HG03378 (cell line): ENCODE measurements around the gene AZIN2.
"Not testable (repeated sequence)": the region's sequence is repeated elsewhere in the genome, so short reads cannot be mapped to it uniquely, and the experiment has no call there.

Experiments used
- ATAC-seq: cut with Tn5 transposase; IDR thresholded peaks from one replicate; pipeline ENCODE4 v1.9.1; 2021; ENCODE audit warnings: mild to moderate bottlenecking, moderate library complexity; ENCODE audit not compliant: unreplicated experiment

AZIN2 gene

DNA sequence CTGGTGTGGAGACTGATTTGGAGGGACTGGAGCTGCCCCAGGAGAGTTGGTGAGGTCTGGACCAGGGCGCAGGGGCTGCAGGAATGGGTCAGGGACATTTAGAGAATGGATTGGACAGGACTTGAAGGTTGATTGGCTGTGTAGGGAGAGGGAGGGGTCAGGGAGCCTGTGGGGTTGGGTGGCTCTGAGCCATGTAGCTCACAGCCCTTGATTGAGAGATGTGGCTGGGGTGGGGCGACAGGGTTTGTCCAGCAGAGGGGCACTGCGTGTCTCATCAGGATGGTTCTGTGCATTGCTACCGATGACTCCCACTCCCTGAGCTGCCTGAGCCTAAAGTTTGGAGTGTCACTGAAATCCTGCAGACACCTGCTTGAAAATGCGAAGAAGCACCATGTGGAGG lies 12.1 kb downstream of the AZIN2 start:
- no peak for ATAC-seq

- no peak for ATAC-seq
Measured at GRCh38 chr1:33094486-33094885, 13.5 kb downstream of the AZIN2 start.

DNA sequence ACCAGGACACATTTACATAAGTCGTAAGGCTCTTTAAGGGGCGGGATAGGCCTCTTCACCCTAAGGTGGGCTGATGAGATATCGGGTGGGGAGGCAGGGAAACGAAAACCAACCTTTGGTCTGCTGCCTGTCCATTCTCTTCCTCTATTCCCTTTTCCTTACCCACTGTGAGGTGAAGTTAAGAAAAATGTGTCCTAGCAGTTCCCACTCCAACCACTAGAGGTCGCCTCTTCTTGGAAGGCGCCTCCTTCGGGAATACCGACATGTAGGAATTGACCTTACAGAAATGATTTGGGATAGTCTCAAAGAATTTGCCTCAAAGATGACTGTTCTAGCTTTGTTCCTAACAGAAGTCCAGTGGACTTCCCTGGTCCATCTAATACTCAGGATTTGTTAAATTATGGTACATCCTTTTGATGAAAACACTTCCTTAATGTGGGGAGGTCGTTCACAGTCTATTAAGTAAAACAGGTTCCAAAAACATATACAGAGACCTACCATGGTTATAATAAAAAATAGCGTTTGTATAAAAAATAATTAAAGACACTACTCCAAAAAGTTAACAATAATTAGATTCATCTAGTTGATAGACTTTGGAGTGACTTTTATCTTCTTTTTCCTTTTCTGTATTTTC lies 14.1 kb downstream of the AZIN2 start:
- no peak for ATAC-seq

GRCh38 chr1:33096363-33097005 lies 15.5 kb downstream of the AZIN2 start:
- no peak for ATAC-seq

DNA sequence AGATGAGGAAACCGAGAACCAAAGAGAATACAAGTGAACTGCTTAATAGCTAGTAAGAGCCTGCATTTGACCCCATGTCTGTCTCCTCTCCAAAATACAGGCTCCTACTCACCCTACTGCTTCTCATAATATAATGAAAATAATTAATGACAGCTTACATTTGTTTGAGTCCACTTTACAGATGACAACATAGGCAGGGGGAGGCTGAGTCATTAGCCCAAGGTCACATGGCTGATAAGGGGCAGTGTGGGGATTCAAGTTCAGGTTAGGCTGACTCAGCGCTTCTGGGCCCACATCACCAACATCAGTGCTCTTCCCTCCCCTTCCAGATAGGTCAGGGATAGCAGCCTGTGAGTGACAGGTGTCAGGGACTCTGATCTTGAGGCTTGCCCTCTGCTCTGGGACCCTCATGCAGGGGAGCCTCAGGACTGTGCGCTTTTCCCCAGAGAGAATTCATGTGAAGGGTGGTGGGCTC lies 16.2 kb downstream of the AZIN2 start:
- ATAC-seq: no peak

DNA sequence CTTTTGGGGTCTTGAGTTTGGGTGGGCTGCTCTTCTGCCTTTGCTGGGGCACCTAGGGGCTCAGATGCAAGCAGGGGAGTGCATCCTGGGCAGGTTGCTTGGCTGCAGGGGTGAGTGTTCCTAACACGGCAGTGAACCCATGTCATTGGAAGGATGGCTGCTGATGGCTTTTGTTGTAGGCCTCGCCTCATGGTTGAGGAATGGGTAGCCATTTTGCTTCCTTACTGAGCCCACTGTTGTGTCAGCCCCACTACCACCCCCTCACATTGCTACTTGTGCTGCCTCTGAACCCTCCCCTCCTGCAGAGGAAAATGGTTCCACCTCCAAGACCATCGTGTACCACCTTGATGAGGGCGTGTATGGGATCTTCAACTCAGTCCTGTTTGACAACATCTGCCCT lies 16.8 kb downstream of the AZIN2 start:
- no peak for ATAC-seq

GRCh38 chr1:33098371-33098770 lies 17.4 kb downstream of the AZIN2 start:
- no peak for ATAC-seq

- ATAC-seq: peak; percentile 76
Measured at GRCh38 chr1:33099290-33100118, 18.6 kb downstream of the AZIN2 start.

- ATAC-seq: not testable (repeated sequence)
Measured at GRCh38 chr1:33100119-33100415, 19.1 kb downstream of the AZIN2 start.

DNA sequence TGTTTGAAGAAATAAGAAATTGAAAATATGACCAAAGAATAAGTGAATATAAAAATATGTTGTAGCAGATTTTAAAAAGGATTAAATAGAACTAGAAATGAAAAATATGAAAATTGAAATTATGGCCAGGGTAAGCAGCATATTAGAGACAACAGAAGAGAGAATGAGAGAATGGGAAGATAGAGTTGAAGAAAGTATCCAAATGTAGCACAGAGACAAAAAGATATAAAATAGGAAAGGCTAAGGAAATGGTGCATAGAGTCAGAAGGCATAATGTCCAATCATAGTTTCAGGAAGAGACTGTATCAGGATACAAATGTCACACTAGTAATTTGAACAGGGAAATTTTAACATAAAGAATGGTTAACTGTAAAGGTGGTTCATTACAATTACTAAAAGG lies 29.5 kb downstream of the AZIN2 start:
- ATAC-seq: no peak

DNA sequence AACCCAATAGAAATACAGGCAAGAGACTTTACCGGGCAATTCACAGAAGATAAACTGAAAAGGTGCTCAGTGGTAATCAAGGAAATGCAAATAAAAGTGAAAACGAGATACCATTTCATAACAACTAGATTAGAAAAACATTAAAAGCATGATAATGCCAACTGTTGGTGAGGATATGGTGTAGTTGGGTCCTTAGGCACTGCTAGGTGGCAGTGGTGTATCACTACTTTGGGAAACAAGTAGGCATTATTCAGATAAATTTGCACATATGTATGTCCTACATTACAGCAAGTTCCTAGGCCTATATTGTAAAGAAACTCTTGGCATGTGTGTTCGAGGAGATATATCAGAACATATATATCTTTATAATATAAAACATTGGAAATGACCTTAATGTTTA lies 31.0 kb downstream of the AZIN2 start:
- no peak for ATAC-seq

GRCh38 chr1:33117440-33118085 lies 36.6 kb downstream of the AZIN2 start:
- no peak for ATAC-seq

- no peak for ATAC-seq
Measured at GRCh38 chr1:33118274-33118673, 37.3 kb downstream of the AZIN2 start.

DNA sequence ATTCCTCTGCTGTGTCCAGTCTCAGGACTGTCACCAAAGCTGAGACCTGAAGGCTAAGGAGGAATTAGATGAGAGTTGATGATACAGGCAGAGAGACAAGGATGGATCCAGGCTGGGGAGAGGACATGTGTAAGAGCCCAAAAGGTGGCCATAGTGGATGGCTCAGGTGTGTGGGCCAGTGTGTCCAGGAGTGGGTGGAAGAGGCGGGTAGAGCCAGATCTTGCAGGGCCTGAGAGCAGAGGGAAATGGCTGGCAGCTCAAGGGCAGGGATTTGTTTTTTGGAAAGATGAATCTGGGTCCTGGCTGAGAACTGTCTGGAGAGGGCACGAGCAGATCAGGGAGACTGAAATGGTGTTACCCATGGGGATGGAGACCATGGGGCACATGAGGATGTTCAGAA lies 38.1 kb downstream of the AZIN2 start:
- ATAC-seq: no peak

- ATAC-seq: no peak
Measured at GRCh38 chr1:33119532-33120217, 38.7 kb downstream of the AZIN2 start.

- ATAC-seq: no peak
Measured at GRCh38 chr1:33120436-33121231, 39.7 kb downstream of the AZIN2 start.

DNA sequence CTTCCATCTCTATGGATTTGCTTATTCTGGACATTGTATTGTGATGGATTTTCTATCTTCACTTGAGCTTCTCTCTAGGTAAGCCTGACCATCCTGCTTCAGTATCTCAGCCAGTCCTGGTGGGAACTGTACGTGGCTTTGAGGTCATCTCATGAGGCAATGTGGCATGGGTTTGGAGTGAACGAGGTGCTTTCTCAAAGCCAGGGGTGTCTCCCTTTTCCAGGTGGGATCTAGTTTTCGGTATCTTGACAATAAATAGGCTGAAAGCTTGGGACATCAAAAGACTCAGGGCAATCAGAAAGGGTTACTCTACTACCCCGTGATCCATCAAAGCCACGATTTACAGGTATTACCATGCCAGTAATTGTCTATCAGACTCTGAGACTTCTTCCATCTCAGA lies 40.8 kb downstream of the AZIN2 start:
- ATAC-seq: no peak

DNA sequence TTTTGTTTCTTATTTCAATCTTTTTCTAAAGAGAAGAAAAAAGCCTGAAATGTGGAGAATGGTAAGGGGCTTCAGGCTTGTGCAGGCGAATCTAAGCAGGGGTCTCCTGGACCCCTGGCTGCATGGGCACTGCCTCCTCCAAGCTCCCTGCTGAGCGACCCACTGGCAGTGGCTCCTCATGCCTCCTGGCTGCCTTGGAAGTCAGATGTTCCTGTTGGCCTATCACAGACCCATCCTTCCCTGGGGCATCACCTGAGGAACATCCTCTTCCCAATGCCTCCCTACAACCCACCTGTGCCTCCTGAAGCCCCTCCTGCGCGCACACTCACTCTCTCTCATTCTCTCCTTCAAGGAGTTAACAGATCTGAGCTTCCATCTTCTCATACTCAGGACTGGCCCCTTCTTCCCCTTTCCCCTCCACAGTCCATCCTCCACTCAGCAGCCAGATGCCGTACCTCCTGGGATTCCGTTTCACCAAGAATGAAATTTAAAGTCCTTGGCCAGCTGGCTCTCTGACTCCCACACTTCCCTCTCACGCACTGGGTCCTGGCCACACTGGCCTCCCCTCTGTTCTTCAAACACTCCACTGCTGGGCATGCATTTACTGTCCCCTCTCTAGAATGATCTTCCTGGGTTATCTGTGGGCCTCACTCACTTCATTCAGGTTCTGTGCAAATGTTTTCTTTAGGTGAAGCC lies 41.7 kb downstream of the AZIN2 start:
- ATAC-seq: no peak

DNA sequence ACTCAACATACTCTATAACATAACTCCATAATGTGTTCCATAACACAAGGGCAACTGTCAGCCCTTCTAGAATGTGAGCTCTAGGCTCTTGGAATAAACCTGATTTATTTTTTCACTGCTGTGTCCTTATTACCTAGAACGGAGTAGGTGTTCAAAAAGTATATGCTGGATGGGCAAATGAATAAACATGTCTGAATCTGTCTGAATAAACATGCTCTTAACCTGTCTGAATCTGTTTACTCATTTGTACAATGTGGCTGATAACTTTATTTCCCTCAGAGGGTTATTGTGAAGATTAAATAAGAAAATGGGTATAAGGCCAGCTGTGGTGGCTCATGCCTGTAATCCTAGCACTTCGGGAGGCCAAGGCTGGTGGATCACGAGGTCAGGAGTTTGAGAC lies 42.3 kb downstream of the AZIN2 start:
- no peak for ATAC-seq

DNA sequence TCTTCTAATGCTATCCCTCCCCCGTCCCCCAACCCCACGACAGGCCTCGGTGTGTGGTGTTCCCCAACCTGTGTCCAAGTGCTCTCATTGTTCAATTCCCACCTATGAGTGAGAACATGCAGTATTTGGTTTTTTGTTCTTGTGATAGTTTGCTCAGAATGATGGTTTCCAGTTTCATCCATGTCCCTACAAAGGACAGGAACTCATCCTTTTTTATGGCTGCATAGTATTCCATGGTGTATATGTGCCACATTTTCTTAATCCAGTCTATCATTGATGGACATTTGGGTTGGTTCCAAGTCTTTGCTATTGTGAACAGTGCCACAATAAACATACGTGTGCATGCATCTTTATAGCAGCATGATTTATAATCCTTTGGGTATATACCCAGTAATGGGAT lies 43.7 kb downstream of the AZIN2 start:
- ATAC-seq: not testable (repeated sequence)
